ENCODE data around the gene ARHGAP15.

DNA sequence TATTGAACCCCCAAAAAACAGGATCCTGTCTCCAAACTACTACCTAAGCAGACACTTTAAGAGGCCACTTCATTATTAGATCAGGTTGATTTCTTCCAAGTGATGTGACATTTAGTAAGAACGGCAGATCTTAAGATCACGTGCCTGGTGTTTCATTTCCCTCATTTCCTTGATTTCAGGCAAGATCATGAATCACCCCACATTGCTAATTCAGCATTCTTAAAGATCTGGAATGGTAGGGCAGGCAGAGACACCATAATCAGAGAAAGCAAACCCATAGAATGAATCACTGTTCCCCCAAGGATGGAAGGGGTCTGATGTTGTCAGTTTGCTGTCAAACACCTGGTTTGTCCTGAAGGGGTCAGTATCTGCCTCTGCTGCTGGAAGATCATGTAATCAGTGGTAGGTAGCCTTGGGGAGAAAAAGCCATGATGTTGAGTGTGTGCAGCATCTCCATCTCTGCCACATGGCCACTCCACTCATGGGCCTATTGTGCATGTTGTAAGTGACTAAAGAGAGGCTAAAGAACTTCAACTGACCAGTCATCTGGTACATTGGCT lies 133.9 kb downstream of the ARHGAP15 start:
- TF ChIP-seq CTCF (IDR thresholded peaks at IDR 0.05; ENCODE audit: low read depth, low read length, poor library complexity, severe bottlenecking) (no peak), EZH2phosphoT487 (IDR thresholded peaks at IDR 0.05; ENCODE audit: borderline replicate concordance, low read length) (no peak)
